ENCODE measurements around the gene HLA-F.
A peak's percentile ranks its signal among the peaks of the same experiment; 100 is the strongest.

The HLA-F gene

DNA sequence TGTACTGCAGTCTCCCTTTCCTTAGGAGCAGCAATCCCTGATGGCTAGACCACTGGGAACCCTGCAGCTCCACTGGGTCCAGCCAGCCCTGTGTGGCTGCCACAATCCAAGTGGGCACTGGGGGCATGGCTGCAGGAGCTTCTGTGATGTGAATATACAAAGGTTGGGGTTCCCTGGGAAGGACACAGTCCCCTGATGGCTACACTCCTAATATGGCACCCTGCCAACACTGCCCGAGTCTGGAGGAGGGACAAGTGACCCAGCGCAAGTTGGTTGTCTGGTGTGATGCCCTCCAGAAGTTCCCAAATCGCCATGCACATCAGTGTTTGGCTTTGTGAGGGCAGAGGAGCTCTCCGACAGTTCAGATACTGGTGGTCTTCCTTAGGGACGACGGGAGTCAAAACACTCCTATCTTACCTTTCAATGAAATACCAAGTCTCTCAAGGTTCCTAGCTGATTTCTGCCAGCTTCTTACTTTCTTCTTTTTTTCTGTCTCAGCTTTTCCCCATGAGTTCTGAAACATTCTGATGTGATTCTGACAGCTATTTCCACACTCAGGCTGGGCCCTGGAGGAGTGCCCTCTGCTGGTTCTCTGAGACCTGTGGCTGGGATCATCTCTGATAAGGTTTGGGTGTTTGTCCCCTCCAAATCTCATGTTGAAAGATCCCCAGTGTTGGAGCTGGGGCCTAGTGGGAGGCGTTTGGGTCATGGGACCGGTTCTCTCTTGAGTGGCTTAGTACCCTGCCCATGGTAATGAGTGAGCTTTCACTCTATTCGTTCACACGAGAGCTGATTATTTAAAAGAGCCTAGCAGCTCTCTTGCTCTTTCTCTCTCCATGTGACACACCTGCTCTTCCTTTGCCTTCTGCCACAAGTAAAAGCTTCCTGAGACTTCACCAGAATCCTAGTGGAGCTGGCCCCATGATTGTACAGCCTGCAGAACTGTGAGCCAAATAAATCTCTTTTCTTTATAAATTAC is 26.8 kb upstream of the HLA-F start:
- peaks cover 0 to 8% of the 10 kb centered on the region in 2 donors for H3K9me3 ChIP-seq (ENCODE audit: control insufficient read depth in 1 of 2, low read length in 2 of 2)
- no peaks in the 10 kb centered on the region for H3K4me1 ChIP-seq (ENCODE audit: control insufficient read depth in 1 of 2, insufficient read depth in 2 of 2, low read length in 2 of 2)
- no peaks in the 10 kb centered on the region for H3K36me3 ChIP-seq (ENCODE audit: control insufficient read depth in 1 of 2, insufficient read depth in 2 of 2, low read length in 2 of 2)
- no peak overlapping the region for H3K4me3 ChIP-seq (ENCODE audit: low read depth in 1 of 2, low read length in 2 of 2)
- no peak overlapping the region for H3K27ac ChIP-seq (ENCODE audit: low read length)
- H3K27me3 ChIP-seq (ENCODE audit: low read depth, low read length): no peaks in the 10 kb centered on the region

DNA sequence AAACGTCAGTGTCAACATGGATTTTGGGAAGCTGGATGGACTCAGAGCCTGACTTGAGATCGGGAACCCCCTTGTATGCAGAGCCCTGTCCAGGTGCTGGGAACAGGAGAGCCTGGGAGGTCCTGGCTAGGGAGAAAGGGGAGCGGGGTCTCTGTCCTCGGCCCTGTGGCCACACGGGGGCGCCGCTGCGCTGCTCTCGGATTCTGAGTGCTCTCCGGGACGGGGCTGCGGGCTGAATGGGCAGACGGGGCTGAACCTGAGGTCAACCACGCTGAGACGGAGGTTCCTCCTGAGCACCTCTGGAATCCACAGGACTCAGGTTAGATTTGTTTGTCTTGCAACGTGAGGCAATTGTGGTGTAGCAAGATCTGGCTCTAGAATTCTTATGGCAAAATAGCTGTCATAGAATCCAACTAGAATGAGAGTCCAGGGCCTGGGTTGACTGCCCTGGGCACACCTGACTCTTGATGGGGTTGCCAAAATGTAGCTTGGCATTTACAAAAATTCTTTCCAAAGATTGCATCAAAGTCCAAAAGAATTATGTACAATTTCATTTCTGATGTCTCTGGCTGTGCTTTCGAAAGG is 20.6 kb upstream of the HLA-F start:
- no peak overlapping the region for H3K27ac ChIP-seq (ENCODE audit: low read length)
- H3K36me3 ChIP-seq (ENCODE audit: control insufficient read depth in 1 of 2, insufficient read depth in 2 of 2, low read length in 2 of 2): no peaks in the 10 kb centered on the region
- H3K9me3 ChIP-seq (ENCODE audit: control insufficient read depth in 1 of 2, low read length in 2 of 2): no peaks in the 10 kb centered on the region
- H3K4me1 ChIP-seq (ENCODE audit: control insufficient read depth in 1 of 2, insufficient read depth in 2 of 2, low read length in 2 of 2): no peaks in the 10 kb centered on the region
- H3K27me3 ChIP-seq (ENCODE audit: low read depth, low read length): peaks cover 5% of the 10 kb centered on the region
- H3K4me3 ChIP-seq (ENCODE audit: low read depth in 1 of 2, low read length in 2 of 2): no peak overlapping the region

DNA sequence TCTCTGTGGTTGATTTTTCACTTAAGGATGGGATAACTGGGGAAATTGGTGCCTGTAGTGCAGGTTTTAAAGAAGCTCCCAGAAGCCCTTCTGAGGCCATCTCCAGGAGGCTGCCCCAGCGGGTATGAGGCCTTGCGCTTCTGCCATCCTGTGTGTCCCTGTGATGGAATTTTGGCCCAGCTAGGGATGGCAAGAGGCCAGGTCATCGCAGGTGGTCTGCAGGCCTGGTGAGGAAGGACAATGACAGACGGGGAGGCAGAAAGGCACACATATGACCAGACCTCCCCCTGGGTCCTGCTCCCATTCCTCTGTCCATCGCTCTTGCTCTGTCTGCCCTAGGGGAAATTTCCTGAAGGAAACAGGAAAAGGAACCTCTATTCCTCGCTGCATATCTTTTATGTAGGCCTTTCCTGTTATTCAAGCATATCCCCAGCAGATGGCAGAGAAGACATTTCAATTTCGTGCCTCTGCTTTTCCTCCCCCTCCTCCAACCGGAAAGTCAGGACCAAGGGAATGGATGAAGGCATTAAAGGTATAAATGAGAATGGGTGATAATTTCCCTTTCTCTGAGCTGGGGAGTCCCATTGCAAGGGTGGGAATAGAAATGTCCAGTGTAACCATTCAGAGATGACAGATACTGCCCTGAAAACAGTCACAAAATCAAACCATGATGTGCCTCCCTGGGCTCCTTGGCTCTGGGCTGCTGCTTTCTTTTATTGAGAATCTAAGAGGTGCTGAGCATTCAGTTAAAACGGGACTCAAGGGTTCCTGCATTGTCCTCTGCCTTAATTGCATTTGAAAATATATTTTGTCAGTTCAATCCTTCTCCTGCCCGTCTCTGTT is 17.6 kb upstream of the HLA-F start:
- peaks cover 5% of the 10 kb centered on the region for H3K27me3 ChIP-seq (ENCODE audit: low read depth, low read length)
- H3K4me3 ChIP-seq (ENCODE audit: low read depth in 1 of 2, low read length in 2 of 2): no peak overlapping the region
- H3K9me3 ChIP-seq (ENCODE audit: control insufficient read depth in 1 of 2, low read length in 2 of 2): no peaks in the 10 kb centered on the region
- H3K36me3 ChIP-seq (ENCODE audit: control insufficient read depth in 1 of 2, insufficient read depth in 2 of 2, low read length in 2 of 2): no peaks in the 10 kb centered on the region
- no peaks in the 10 kb centered on the region for H3K4me1 ChIP-seq (ENCODE audit: control insufficient read depth in 1 of 2, insufficient read depth in 2 of 2, low read length in 2 of 2)
- H3K27ac ChIP-seq (ENCODE audit: low read length): no peak overlapping the region

DNA sequence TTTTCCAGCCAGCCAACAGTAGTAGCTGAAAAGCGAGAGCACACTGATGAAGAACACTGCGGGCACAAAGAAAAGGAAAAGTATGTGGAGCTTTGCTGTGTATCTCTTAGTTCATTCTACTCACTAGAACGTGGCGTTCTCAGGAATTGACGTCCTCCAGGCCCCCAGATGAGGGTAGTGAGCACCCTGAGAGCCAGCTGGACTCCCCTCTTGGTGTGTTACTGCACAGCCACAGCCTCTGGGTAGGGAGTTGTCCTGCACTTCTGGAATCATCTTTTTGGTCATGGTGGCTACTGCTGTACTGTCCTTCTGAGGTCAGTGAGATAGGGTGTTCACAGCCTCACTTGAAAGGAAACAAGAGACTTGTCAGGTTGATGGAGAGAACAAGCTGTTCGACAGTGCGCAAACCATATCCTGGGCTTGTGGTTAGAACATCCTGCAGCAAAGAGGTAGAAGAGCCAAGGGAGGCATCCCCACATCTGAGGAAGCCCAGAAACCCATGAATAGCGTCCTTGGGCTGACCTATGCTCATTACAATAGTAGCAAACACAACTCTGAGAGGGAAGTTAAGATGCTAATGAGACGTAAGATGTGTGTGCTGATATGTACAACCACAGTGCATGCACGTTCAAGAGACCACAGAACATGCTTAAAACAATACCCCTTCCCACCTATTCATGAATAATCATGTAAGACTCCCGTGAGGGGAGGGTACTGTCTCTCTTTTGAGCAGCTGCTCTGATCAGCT is 14.6 kb upstream of the HLA-F start:
- Histone ChIP-seq H3K9me3 (ENCODE audit: control insufficient read depth in 1 of 2, low read length in 2 of 2) (no peaks in the 10 kb centered on the region), H3K36me3 (ENCODE audit: control insufficient read depth in 1 of 2, insufficient read depth in 2 of 2, low read length in 2 of 2) (no peaks in the 10 kb centered on the region), H3K4me3 (ENCODE audit: low read depth in 1 of 2, low read length in 2 of 2) (no peak overlapping the region), H3K27ac (ENCODE audit: low read length) (no peak overlapping the region), H3K27me3 (ENCODE audit: low read depth, low read length) (no peaks in the 10 kb centered on the region), H3K4me1 (ENCODE audit: control insufficient read depth in 1 of 2, insufficient read depth in 2 of 2, low read length in 2 of 2) (no peaks in the 10 kb centered on the region)

DNA sequence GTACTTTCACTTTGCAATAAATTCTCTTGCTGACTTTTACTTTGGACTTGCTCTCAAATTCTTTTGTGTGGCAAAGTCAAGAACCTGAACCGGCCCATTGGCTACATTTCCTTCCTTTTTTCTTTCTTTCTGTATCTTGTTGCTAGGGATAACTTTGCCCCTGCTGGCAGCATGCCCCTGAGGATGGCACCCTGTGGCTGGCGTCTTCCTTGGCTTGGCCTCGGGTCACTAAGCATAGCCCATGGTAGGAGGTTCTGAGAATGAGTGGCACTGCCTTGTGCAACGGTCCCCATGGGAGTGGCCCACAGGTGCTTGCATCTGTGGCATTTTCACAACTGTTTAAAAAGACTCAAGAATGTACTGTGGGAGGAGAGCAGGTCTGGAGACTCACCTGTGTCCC is 14.0 kb upstream of the HLA-F start:
- H3K4me1 ChIP-seq (ENCODE audit: control insufficient read depth in 1 of 2, insufficient read depth in 2 of 2, low read length in 2 of 2): no peaks in the 10 kb centered on the region
- H3K4me3 ChIP-seq (ENCODE audit: low read depth in 1 of 2, low read length in 2 of 2): no peak overlapping the region
- H3K36me3 ChIP-seq (ENCODE audit: control insufficient read depth in 1 of 2, insufficient read depth in 2 of 2, low read length in 2 of 2): no peaks in the 10 kb centered on the region
- no peak overlapping the region for H3K27ac ChIP-seq (ENCODE audit: low read length)
- no peaks in the 10 kb centered on the region for H3K27me3 ChIP-seq (ENCODE audit: low read depth, low read length)
- no peaks in the 10 kb centered on the region for H3K9me3 ChIP-seq (ENCODE audit: control insufficient read depth in 1 of 2, low read length in 2 of 2)

DNA sequence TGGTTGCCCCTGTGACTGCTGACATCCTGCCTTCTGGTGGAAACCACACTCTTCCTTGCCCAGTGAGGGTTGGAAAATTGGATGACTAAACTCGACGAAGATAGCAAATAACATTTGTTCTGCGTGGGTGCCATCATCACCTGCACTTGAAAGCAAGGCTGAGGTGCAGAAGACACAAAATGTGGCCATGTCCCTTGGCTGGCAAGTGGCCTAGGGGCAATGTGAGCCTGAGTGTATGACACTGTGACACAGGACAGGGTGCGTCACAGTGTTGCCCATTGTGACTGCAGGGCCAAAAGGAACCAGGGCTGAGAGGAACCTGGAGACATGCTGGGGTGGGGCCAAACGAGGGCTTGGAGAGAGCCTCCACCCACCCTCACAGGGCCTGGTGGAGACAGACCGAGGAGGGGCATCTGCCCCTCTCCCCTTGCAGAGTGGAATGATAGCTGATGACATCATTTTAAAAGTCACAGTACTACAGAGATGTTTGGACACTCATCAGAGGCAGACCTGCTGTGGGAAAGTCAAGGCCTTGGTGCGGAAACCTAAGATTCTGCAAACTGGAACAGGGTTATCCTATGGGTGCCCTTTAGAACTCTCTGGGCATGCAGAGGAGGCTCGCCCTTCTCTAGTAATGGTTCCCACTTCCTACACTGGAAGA is 12.8 kb upstream of the HLA-F start:
- Histone ChIP-seq H3K4me1 (ENCODE audit: control insufficient read depth in 1 of 2, insufficient read depth in 2 of 2, low read length in 2 of 2) (no peaks in the 10 kb centered on the region), H3K36me3 (ENCODE audit: control insufficient read depth in 1 of 2, insufficient read depth in 2 of 2, low read length in 2 of 2) (no peaks in the 10 kb centered on the region), H3K4me3 (ENCODE audit: low read depth in 1 of 2, low read length in 2 of 2) (no peak overlapping the region), H3K9me3 (ENCODE audit: control insufficient read depth in 1 of 2, low read length in 2 of 2) (no peaks in the 10 kb centered on the region), H3K27me3 (ENCODE audit: low read depth, low read length) (no peaks in the 10 kb centered on the region), H3K27ac (ENCODE audit: low read length) (no peak overlapping the region)

DNA sequence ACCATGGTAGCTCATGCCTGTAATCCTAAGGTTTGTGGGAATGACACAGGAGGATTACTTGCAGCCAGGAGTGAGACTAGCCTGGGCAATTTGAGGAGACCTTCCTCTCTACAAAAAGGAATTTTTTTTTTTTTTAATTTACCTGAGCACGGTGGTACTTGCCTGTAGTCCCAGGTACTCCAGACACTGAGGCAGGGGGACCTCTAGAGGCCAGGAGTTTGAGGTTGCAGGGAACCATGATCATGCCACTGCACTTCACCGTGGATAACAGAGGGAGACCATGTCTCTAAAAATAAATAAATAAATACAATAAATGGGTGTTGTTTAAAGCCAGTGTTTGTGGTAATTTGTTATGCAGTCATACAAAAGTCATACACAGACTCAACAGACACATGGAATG is 2.4 kb upstream of the HLA-F start:
- no peaks in the 10 kb centered on the region for H3K27me3 ChIP-seq (ENCODE audit: low read depth, low read length)
- H3K4me3 ChIP-seq (ENCODE audit: low read depth in 1 of 2, low read length in 2 of 2): no peak overlapping the region
- H3K27ac ChIP-seq (ENCODE audit: low read length): no peak overlapping the region
- no peaks in the 10 kb centered on the region for H3K9me3 ChIP-seq (ENCODE audit: control insufficient read depth in 1 of 2, low read length in 2 of 2)
- peaks cover 4 to 12% of the 10 kb centered on the region in 2 donors for H3K4me1 ChIP-seq (ENCODE audit: control insufficient read depth in 1 of 2, insufficient read depth in 2 of 2, low read length in 2 of 2)
- peaks cover 8 to 10% of the 10 kb centered on the region in 2 donors for H3K36me3 ChIP-seq (ENCODE audit: control insufficient read depth in 1 of 2, insufficient read depth in 2 of 2, low read length in 2 of 2)

DNA sequence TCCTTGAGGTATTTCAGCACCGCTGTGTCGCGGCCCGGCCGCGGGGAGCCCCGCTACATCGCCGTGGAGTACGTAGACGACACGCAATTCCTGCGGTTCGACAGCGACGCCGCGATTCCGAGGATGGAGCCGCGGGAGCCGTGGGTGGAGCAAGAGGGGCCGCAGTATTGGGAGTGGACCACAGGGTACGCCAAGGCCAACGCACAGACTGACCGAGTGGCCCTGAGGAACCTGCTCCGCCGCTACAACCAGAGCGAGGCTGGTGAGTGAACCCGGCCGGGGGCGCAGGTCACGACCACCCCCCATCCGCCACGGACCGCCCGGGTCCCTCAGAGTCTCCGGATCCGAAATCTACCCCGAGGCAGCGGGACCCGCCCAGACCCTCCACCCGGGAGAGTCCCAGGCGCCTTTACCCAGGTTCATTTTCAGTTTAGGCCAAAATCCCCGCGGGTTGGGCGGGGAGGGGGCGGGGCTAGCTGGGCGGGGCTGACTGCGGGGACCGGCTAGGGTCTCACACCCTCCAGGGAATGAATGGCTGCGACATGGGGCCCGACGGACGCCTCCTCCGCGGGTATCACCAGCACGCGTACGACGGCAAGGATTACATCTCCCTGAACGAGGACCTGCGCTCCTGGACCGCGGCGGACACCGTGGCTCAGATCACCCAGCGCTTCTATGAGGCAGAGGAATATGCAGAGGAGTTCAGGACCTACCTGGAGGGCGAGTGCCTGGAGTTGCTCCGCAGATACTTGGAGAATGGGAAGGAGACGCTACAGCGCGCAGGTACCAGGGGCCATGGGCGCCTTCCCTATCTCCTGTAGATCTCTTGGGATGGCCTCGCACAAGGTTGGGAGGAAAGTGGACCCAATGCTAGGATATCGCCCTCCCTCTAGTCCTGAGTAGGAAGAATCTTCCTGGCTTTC is 693 bp downstream of the HLA-F start:
- no peaks in the 10 kb centered on the region for H3K9me3 ChIP-seq (ENCODE audit: control insufficient read depth in 1 of 2, low read length in 2 of 2)
- H3K36me3 ChIP-seq (ENCODE audit: control insufficient read depth in 1 of 2, insufficient read depth in 2 of 2, low read length in 2 of 2): peaks cover 21 to 25% of the 10 kb centered on the region in 2 donors
- peak overlapping the region; percentile 79 for H3K27ac ChIP-seq (ENCODE audit: low read length)
- peaks cover 5 to 12% of the 10 kb centered on the region in 2 donors for H3K4me1 ChIP-seq (ENCODE audit: control insufficient read depth in 1 of 2, insufficient read depth in 2 of 2, low read length in 2 of 2)
- H3K4me3 ChIP-seq (ENCODE audit: low read depth in 1 of 2, low read length in 2 of 2): peak overlapping the region; percentile 72 to 92
- H3K27me3 ChIP-seq (ENCODE audit: low read depth, low read length): no peaks in the 10 kb centered on the region

DNA sequence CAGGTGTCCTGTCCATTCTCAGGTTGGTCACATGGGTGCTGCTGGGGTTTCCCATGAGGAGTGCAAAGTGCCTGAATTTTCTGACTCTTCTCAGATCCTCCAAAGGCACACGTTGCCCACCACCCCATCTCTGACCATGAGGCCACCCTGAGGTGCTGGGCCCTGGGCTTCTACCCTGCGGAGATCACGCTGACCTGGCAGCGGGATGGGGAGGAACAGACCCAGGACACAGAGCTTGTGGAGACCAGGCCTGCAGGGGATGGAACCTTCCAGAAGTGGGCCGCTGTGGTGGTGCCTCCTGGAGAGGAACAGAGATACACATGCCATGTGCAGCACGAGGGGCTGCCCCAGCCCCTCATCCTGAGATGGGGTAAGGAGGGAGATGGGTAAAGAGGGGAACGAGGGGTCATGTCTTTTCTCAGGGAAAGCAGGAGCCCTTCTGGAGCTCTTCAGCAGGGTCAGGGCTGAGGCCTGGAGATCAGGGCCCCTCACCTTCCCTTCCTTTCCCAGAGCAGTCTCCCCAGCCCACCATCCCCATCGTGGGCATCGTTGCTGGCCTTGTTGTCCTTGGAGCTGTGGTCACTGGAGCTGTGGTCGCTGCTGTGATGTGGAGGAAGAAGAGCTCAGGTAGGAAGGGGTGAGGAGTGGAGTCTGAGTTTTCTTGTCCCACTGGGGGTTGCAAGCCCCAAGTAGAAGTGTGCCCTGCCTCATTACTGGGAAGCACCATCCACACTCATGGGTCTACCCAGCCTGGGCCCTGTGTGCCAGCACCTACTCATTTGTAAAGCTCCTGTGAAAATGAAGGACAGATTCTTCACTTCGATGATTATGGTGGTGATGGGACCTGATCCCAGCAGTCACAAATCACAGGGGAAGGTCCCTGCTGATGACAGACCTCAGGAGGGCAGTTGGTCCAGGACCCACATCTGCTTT is 2.0 kb downstream of the HLA-F start:
- H3K4me1 ChIP-seq (ENCODE audit: control insufficient read depth in 1 of 2, insufficient read depth in 2 of 2, low read length in 2 of 2): peaks cover 5 to 12% of the 10 kb centered on the region in 2 donors
- H3K27ac ChIP-seq (ENCODE audit: low read length): no peak overlapping the region
- H3K4me3 ChIP-seq (ENCODE audit: low read depth in 1 of 2, low read length in 2 of 2): peak overlapping the region in 1 of 2 donors; percentile 92

More for the DNA sequence above, 2.0 kb downstream of the HLA-F start:
- Histone ChIP-seq H3K9me3 (ENCODE audit: control insufficient read depth in 1 of 2, low read length in 2 of 2) (no peaks in the 10 kb centered on the region), H3K27me3 (ENCODE audit: low read depth, low read length) (no peaks in the 10 kb centered on the region), H3K36me3 (ENCODE audit: control insufficient read depth in 1 of 2, insufficient read depth in 2 of 2, low read length in 2 of 2) (peaks cover 21 to 25% of the 10 kb centered on the region in 2 donors)
